OCI-M1 (cell line): Measurements from ENCODE around the gene SEC63.
"Not testable (repeated sequence)": the region's sequence is repeated elsewhere in the genome, so short reads cannot be mapped to it uniquely, and the experiment has no call there.

Source experiments
- DNase-seq: peaks from one replicate; lab custom pipeline; 2025; lab: John Stamatoyannopoulos, UW

Gene SEC63

GRCh38 chr6:107957909-107958688 is at the start of gene SEC63:
Gene SEC63, minus strand, starts transcription at chr6:107958208. Its CDS starts 199 bp downstream, at chr6:107958009.
- peak; percentile 99 for DNase-seq

GRCh38 chr6:108005961-108006360 is 48.0 kb upstream of the SEC63 start:
- DNase-seq: no peak

- no peak for DNase-seq
Measured at GRCh38 chr6:108004861-108005260, 46.9 kb upstream of the SEC63 start.

GRCh38 chr6:108002365-108003221 is 44.6 kb upstream of the SEC63 start:
- DNase-seq: no peak

- DNase-seq: no peak
Measured at GRCh38 chr6:108001696-108002231, 43.8 kb upstream of the SEC63 start.

- DNase-seq: not testable (repeated sequence)
Measured at GRCh38 chr6:108000259-108000658, 42.3 kb upstream of the SEC63 start.

- no peak for DNase-seq
Measured at GRCh38 chr6:107999341-107999740, 41.3 kb upstream of the SEC63 start.

GRCh38 chr6:107991772-107992550 is 34.0 kb upstream of the SEC63 start:
- no peak for DNase-seq

GRCh38 chr6:107991061-107991460 is 33.1 kb upstream of the SEC63 start:
- no peak for DNase-seq

GRCh38 chr6:107990587-107990986 is 32.6 kb upstream of the SEC63 start:
- not testable (repeated sequence) for DNase-seq

GRCh38 chr6:107989166-107990094 is 31.4 kb upstream of the SEC63 start:
- DNase-seq: peak; percentile 29

- DNase-seq: no peak
Measured at GRCh38 chr6:107988570-107988969, 30.6 kb upstream of the SEC63 start.

- no peak for DNase-seq
Measured at GRCh38 chr6:107987805-107988204, 29.8 kb upstream of the SEC63 start.

GRCh38 chr6:107985701-107986100 is 27.7 kb upstream of the SEC63 start:
- DNase-seq: no peak

- no peak for DNase-seq
Measured at GRCh38 chr6:107983811-107984210, 25.8 kb upstream of the SEC63 start.

- no peak for DNase-seq
Measured at GRCh38 chr6:107982486-107982885, 24.5 kb upstream of the SEC63 start.

- DNase-seq: no peak
Measured at GRCh38 chr6:107981695-107982094, 23.7 kb upstream of the SEC63 start.

GRCh38 chr6:107977283-107977682 is 19.3 kb upstream of the SEC63 start:
- peak; percentile 79 for DNase-seq

GRCh38 chr6:107976155-107976783 is 18.3 kb upstream of the SEC63 start:
- no peak for DNase-seq

- no peak for DNase-seq
Measured at GRCh38 chr6:107973594-107973993, 15.6 kb upstream of the SEC63 start.
